Eye (tissue), 1 donor: Measurements from ENCODE around the gene DUSP15.
"Not testable (repeated sequence)": the region's sequence is repeated elsewhere in the genome, so short reads cannot be mapped to it uniquely, and the experiment has no call there.

Experiments used
- DNase-seq: peaks from one replicate; pipeline ENCODE4 v3.0.0-alpha.2; 2015

Gene DUSP15

GRCh38 chr20:31837896-31838397 is 32.4 kb downstream of the DUSP15 start:
- no peak for DNase-seq

GRCh38 chr20:31836853-31837608 is 33.3 kb downstream of the DUSP15 start:
- no peak for DNase-seq

- DNase-seq: peak; percentile 27
Observed at GRCh38 chr20:31835977-31836852, 34.1 kb downstream of the DUSP15 start.

DNA sequence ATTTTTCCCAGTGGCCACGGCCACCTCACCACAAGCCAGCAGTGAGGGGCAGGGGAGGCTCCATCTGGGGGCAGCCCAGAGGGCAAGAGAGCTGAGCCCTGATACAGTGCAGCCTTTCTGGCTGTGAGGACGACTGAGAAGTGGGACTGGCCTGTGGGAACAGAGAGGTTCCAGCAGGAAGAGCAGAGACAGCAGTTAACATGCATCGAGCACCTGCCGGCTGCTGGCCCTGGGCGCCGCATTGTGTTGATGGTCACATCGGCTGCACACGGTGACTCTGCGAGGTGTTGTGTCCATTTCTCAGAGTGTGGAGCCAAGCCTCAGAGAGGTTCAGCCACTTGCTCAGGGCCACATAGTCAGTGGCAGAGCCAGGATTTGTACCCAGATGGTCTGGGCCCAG is 34.8 kb downstream of the DUSP15 start:
- no peak for DNase-seq

DNA sequence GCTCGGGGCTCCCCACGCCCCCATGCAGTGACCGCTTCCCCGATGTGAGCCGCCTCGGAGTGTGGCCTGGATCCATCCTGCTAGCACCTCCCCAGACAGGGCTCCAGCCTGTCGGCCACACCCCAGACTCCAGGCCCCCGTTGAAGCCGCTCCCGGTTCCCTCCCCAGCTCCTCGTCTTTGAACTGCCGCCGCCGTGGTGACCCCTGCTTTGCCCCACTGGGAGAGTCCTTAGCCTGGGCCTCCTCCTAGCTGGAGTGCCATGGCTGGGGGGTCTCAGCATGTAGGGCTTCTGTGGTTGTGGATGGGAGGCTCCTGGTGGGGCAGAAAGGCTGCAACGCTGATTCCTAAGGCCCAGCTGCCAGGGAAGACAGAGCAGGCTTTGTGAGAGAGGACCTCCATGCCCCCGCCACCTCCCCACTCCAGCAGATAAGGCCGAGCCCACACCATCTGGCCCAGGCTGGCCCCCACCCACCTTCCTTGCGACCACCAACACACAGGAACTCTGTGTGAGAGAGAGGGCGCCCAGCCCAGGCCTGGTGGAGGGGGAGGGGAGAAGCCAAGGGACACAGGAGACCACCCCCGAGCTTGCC is 36.3 kb downstream of the DUSP15 start:
- DNase-seq: peak; percentile 60

- peak; percentile 93 for DNase-seq
Observed at GRCh38 chr20:31833130-31833930, 37.0 kb downstream of the DUSP15 start.

GRCh38 chr20:31831771-31832306 is 38.5 kb downstream of the DUSP15 start:
- DNase-seq: no peak

GRCh38 chr20:31831211-31831610 is 39.1 kb downstream of the DUSP15 start:
- no peak for DNase-seq

DNA sequence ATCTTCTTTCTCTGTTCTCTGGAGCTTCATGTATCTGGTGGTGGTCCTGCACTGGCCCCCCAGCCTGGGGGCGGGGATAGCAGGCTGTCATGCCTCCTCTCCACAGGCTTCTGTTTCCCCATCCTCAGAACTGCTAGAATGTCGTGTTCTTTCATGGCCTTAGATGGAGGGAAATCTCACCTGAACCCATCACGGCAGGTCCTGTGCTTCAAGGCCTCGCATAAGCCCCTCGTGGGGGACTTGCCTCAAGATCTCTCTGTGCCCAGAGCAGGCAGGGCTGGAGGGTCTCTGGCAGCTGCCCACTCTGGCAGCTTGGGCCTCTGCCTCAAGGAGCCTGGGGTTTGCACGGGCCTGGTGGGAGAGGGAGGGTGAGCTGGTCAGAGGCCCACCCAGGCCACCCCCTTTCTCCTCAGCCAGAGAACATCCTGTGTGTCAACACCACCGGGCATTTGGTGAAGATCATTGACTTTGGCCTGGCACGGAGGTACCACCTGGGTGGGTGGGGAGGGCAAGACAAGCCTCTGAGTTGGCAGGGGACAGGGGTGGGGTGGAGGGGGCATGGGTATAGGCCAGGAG is 39.8 kb downstream of the DUSP15 start:
- DNase-seq: no peak

DNA sequence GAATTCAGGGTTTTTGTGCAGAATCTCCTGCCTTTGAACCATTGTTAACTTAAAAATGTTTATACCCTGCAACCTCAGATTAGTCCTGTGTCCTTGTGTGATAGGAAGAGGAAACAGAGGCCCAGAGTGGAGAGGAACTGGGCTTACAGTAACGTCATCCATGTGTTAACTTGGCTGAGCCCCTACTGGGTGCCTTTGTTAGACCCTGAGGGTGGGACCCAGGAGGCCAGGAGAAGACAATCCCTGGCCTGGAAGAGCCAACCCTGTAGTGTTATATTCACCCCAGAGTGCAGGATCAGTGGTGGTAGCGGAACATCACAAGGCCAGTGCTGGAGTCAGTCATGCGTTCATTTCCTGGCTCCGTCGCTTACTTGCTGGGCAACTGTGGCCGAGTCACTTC is 40.6 kb downstream of the DUSP15 start:
- no peak for DNase-seq

DNA sequence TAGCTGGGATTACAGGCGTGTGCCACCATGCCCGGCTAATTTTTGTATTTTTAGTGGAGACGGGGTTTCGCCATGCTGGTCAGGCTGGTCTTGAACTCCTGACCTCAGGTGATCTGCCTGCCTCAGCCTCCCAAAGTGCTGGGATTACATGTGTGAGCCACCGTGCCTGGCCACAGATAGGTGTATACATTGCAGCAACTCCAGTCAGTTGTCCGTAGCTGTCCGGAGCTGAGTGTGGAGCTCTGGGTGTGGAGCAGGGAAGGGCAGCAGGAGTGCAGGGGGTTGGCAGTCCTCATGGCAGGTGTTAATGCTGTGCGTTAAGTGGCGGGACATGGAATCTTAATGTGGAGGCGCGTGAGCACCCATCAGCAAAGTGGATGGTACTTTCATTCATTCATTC is 42.3 kb downstream of the DUSP15 start:
- DNase-seq: not testable (repeated sequence)

DNA sequence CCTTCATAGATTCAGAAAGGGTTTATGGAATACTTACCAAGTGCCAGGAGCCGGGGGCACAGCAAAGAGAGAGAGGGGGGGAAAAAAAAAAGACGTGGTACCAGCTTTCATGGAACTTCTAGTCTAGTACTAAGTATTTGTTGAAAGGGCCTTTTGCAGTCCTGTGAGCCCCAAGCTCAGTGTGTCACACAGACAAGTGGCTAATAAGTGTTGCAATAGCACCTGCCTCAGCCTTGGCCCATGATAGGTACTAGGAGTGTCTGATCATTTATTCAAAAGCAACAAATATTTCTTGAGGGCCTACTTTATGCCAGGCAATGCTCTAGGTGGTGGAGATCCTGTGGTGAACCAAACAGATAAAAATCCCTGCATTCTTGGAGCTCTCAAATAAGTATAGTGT is 43.3 kb downstream of the DUSP15 start:
- DNase-seq: no peak

DNA sequence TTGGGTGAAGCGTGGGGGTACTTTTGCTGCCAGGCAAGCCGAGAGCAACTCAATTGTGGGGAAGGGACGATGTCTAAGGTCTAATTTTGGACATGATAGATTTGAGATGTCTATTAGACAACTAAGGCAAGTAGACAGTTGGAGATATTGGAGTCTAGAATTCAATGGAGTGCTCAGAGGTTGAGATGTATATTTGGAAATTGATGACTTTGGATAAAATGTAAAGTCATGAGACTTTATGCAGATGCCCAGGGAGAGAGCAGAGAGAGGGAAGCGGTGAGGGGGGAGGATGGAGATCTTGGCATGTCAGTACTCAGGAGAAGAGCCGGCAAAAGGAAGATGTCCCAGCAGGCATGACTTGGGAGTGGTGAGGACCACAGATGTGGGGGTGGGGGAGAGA is 44.3 kb downstream of the DUSP15 start:
- no peak for DNase-seq

DNA sequence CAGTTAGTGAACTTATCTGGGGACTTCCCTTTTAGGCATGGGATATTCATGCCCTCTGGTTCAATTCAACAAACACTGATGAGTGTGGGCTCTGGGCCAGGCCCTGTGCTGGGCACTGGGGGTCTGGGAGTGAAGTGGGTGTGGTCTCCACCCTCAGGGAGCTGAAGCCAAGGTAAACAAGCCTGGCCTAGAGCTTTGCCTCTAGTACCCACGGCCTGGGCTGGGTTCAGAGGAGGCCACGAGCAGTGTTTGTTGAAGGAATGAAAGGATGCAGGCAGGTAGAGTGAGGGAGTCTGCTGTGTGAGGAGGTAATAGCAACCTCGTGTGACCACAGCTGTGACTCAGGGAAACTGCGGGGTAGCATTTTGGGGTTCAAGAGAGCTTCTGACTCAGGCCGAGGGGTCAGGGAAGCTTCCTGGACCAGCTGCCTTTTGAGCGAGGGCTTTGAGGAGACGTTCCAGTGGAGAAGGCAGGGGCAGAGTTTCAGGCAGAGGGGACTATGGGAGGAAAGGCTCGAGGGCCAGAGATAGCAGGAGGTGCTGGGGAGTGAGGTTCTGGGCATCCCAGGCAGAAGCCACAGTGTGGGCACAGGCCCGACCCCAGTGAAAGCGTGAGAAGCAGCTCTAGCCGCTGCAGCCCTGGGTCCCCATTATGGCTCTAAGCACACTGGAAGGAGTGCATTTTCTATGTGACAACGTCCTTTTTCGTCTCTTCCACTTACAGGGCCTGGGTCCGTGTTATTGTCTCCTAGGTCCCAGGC is 45.6 kb downstream of the DUSP15 start:
- no peak for DNase-seq

GRCh38 chr20:31824125-31824485 is 46.2 kb downstream of the DUSP15 start:
- no peak for DNase-seq

DNA sequence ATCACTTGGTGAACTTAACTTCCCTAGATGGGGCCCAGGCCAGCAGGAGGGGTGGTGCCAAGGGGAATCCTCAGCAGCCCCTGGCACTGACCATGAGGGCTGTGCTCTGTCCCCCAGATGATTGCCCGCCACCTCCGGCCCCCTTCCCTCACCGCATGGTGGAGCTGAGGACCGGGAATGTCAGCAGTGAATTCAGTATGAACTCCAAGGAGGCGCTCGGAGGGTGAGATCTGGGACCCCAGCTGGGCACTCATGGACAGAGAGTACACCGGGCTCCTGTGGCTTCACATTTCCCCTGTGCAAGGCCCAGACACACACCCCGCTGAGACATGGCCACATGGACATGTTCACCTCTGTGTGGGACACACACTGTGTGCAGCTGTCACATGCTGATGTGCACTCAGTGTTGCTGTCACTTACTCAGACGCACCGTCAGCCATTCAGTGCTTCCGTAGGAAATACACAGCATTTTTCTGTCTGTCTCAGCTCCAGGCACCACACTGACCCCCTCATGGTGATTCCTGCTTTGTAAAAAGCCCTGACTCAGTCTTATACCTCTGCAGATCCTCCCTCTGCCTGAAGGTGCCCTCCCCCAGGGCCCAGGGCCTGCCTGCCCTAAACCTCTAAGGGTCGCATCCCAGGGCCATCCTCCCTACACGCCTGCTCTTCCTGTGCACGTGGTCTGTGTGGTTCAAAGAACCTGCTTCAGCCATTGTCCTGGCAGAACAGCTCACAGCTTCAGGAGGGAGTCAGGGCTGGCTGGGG is 46.8 kb downstream of the DUSP15 start:
- DNase-seq: peak; percentile 57

- peak; percentile 92 for DNase-seq
Observed at GRCh38 chr20:31822421-31823330, 47.7 kb downstream of the DUSP15 start.

GRCh38 chr20:31821427-31821826 is 48.9 kb downstream of the DUSP15 start:
- DNase-seq: no peak

DNA sequence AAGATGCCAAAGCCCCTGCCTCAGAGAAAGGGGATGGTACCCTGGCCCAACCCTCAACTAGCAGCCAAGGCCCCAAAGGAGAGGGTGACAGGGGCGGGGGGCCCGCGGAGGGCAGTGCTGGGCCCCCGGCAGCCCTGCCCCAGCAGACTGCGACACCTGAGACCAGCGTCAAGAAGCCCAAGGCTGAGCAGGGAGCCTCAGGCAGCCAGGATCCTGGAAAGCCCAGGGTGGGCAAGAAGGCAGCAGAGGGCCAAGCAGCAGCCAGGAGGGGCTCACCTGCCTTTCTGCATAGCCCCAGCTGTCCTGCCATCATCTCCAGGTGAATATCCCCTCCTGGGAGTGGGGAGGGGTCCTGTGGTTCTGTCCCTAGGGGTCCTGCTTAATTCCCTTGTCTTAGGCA is 50.1 kb downstream of the DUSP15 start:
- no peak for DNase-seq
